HG03135 (cell line): ENCODE measurements around the gene NKAIN2.
"Not testable (repeated sequence)": the region's sequence is repeated elsewhere in the genome, so short reads cannot be mapped to it uniquely, and the experiment has no call there.

ENCODE experiments used
- ATAC-seq: cut with Tn5 transposase; IDR thresholded peaks from one replicate; pipeline ENCODE4 v1.9.1; 2021; ENCODE audit warnings: mild to moderate bottlenecking, moderate library complexity; ENCODE audit not compliant: unreplicated experiment

NKAIN2 gene

GRCh38 chr6:124722141-124722878, 918.6 kb downstream of the NKAIN2 start:
- no peak for ATAC-seq

- ATAC-seq, result no peak
These were observed 920.0 kb downstream of the NKAIN2 start for GRCh38 chr6:124723671-124724070.

- ATAC-seq, result not testable (repeated sequence)
These were observed 934.1 kb downstream of the NKAIN2 start for GRCh38 chr6:124737804-124738203.

- ATAC-seq, result no peak
These were observed 934.8 kb downstream of the NKAIN2 start for GRCh38 chr6:124738482-124738881.

GRCh38 chr6:124741341-124741740, 937.7 kb downstream of the NKAIN2 start:
- no peak for ATAC-seq

GRCh38 chr6:124742971-124743370, 939.3 kb downstream of the NKAIN2 start:
- ATAC-seq, result no peak

GRCh38 chr6:124743420-124743819, 939.8 kb downstream of the NKAIN2 start:
- ATAC-seq, result no peak

GRCh38 chr6:124747349-124747748, 943.7 kb downstream of the NKAIN2 start:
- ATAC-seq, result no peak

- ATAC-seq, result no peak
These were observed 945.1 kb downstream of the NKAIN2 start for GRCh38 chr6:124748778-124749177.

GRCh38 chr6:124753001-124753400, 949.3 kb downstream of the NKAIN2 start:
- ATAC-seq, result no peak

GRCh38 chr6:124753562-124754105, 950.0 kb downstream of the NKAIN2 start:
- no peak for ATAC-seq

- ATAC-seq, result no peak
These were observed 951.7 kb downstream of the NKAIN2 start for GRCh38 chr6:124755321-124755720.

- ATAC-seq, result no peak
These were observed 953.9 kb downstream of the NKAIN2 start for GRCh38 chr6:124757560-124757959.

GRCh38 chr6:124758663-124759062, 955.0 kb downstream of the NKAIN2 start:
- no peak for ATAC-seq

- ATAC-seq, result no peak
These were observed 961.6 kb downstream of the NKAIN2 start for GRCh38 chr6:124765280-124765679.

GRCh38 chr6:124768224-124768623, 964.6 kb downstream of the NKAIN2 start:
- ATAC-seq, result no peak

- ATAC-seq, result no peak
These were observed 966.3 kb downstream of the NKAIN2 start for GRCh38 chr6:124769811-124770544.

- no peak for ATAC-seq
These were observed 967.1 kb downstream of the NKAIN2 start for GRCh38 chr6:124770784-124771183.

GRCh38 chr6:124772733-124773319, 969.2 kb downstream of the NKAIN2 start:
- no peak for ATAC-seq

- ATAC-seq, result no peak
These were observed 971.5 kb downstream of the NKAIN2 start for GRCh38 chr6:124775121-124775520.

- no peak for ATAC-seq
These were observed 974.2 kb downstream of the NKAIN2 start for GRCh38 chr6:124777863-124778262.

GRCh38 chr6:124780623-124781022, 977.0 kb downstream of the NKAIN2 start:
- no peak for ATAC-seq
